ENCODE measurements around the gene CPN2.

GRCh38 chr3:194306109-194306686 is 44.9 kb downstream of the CPN2 start:
- TF ChIP-seq, protein P1, sequence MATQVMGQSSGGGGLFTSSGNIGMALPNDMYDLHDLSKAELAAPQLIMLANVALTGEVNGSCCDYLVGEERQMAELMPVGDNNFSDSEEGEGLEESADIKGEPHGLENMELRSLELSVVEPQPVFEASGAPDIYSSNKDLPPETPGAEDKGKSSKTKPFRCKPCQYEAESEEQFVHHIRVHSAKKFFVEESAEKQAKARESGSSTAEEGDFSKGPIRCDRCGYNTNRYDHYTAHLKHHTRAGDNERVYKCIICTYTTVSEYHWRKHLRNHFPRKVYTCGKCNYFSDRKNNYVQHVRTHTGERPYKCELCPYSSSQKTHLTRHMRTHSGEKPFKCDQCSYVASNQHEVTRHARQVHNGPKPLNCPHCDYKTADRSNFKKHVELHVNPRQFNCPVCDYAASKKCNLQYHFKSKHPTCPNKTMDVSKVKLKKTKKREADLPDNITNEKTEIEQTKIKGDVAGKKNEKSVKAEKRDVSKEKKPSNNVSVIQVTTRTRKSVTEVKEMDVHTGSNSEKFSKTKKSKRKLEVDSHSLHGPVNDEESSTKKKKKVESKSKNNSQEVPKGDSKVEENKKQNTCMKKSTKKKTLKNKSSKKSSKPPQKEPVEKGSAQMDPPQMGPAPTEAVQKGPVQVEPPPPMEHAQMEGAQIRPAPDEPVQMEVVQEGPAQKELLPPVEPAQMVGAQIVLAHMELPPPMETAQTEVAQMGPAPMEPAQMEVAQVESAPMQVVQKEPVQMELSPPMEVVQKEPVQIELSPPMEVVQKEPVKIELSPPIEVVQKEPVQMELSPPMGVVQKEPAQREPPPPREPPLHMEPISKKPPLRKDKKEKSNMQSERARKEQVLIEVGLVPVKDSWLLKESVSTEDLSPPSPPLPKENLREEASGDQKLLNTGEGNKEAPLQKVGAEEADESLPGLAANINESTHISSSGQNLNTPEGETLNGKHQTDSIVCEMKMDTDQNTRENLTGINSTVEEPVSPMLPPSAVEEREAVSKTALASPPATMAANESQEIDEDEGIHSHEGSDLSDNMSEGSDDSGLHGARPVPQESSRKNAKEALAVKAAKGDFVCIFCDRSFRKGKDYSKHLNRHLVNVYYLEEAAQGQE (IDR thresholded peaks at IDR 0.05; ENCODE audit: unreplicated experiment), result no peak
- TF ChIP-seq ZNF462 (CRISPR knock-in tag; IDR thresholded peaks at IDR 0.05), result no peak

Data from GM23338 (cell line).